ENCODE measurements around the gene KCNH4.

Gene KCNH4

GRCh38 chr17:42133461-42134041 is 47.4 kb downstream of the KCNH4 start (continued):
- no peak for TF ChIP-seq INSM2 (tag by site-specific recombination; IDR thresholded peaks at IDR 0.05)
- TF ChIP-seq ZBTB8A (tag by site-specific recombination; IDR thresholded peaks at IDR 0.05), result no peak
- TF ChIP-seq ZNF146 (tag by site-specific recombination; IDR thresholded peaks at IDR 0.05), result no peak
- TF ChIP-seq, protein P1, sequence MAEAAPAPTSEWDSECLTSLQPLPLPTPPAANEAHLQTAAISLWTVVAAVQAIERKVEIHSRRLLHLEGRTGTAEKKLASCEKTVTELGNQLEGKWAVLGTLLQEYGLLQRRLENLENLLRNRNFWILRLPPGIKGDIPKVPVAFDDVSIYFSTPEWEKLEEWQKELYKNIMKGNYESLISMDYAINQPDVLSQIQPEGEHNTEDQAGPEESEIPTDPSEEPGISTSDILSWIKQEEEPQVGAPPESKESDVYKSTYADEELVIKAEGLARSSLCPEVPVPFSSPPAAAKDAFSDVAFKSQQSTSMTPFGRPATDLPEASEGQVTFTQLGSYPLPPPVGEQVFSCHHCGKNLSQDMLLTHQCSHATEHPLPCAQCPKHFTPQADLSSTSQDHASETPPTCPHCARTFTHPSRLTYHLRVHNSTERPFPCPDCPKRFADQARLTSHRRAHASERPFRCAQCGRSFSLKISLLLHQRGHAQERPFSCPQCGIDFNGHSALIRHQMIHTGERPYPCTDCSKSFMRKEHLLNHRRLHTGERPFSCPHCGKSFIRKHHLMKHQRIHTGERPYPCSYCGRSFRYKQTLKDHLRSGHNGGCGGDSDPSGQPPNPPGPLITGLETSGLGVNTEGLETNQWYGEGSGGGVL (tag by site-specific recombination; IDR thresholded peaks at IDR 0.05), result no peak
- TF ChIP-seq KLF9 (tag by site-specific recombination; IDR thresholded peaks at IDR 0.05; ENCODE audit: low read depth), result peak; percentile 49; the same call in 1 of the 2 replicates
- no peak for TF ChIP-seq ZNF140 (tag by site-specific recombination; IDR thresholded peaks at IDR 0.05)
- no peak for TF ChIP-seq ZNF704 (tag by site-specific recombination; IDR thresholded peaks at IDR 0.05)
- TF ChIP-seq TCF7L2 (IDR thresholded peaks at IDR 0.05; ENCODE audit: borderline replicate concordance, low read depth, low read length), result no peak
- no peak for TF ChIP-seq ZBTB48 (tag by site-specific recombination; IDR thresholded peaks at IDR 0.05)
- TF ChIP-seq, protein P2, sequence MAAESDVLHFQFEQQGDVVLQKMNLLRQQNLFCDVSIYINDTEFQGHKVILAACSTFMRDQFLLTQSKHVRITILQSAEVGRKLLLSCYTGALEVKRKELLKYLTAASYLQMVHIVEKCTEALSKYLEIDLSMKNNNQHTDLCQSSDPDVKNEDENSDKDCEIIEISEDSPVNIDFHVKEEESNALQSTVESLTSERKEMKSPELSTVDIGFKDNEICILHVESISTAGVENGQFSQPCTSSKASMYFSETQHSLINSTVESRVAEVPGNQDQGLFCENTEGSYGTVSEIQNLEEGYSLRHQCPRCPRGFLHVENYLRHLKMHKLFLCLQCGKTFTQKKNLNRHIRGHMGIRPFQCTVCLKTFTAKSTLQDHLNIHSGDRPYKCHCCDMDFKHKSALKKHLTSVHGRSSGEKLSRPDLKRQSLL (tag by site-specific recombination; IDR thresholded peaks at IDR 0.05), result no peak
- TF ChIP-seq, protein P3, sequence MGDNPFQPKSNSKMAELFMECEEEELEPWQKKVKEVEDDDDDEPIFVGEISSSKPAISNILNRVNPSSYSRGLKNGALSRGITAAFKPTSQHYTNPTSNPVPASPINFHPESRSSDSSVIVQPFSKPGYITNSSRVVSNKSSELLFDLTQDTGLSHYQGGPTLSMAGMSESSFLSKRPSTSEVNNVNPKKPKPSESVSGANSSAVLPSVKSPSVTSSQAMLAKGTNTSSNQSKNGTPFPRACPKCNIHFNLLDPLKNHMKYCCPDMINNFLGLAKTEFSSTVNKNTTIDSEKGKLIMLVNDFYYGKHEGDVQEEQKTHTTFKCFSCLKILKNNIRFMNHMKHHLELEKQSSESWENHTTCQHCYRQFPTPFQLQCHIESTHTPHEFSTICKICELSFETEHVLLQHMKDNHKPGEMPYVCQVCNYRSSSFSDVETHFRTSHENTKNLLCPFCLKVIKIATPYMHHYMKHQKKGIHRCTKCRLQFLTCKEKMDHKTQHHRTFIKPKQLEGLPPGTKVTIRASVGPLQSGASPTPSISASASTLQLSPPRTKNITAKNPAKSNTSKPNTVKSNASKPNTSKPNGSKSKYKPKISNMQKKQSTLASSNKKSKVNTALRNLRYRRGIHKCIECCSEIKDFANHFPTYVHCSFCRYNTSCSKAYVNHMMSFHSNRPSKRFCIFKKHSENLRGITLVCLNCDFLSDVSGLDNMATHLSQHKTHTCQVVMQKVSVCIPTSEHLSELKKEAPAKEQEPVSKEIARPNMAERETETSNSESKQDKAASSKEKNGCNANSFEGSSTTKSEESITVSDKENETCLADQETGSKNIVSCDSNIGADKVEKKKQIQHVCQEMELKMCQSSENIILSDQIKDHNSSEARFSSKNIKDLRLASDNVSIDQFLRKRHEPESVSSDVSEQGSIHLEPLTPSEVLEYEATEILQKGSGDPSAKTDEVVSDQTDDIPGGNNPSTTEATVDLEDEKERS (tag by site-specific recombination; IDR thresholded peaks at IDR 0.05), result no peak
- no peak for TF ChIP-seq SP3 (tag by site-specific recombination; IDR thresholded peaks at IDR 0.05)
- TF ChIP-seq SP7 (tag by site-specific recombination; IDR thresholded peaks at IDR 0.05), result peak; percentile 33; the same call in 1 of the 2 replicates
- peak; percentile 70; the same call in 1 of the 2 replicates for TF ChIP-seq ZBTB17 (tag by site-specific recombination; IDR thresholded peaks at IDR 0.05)
- TF ChIP-seq ZNF394 (tag by site-specific recombination; IDR thresholded peaks at IDR 0.05; ENCODE audit: borderline replicate concordance), result 0 out of 2 replicates have a peak, but pooled peaks have one; percentile 22
- peak; percentile 83 for TF ChIP-seq PRDM1 (tag by site-specific recombination; IDR thresholded peaks at IDR 0.05)
- no peak for TF ChIP-seq ZNF114 (tag by site-specific recombination; IDR thresholded peaks at IDR 0.05)
- TF ChIP-seq, protein P4, sequence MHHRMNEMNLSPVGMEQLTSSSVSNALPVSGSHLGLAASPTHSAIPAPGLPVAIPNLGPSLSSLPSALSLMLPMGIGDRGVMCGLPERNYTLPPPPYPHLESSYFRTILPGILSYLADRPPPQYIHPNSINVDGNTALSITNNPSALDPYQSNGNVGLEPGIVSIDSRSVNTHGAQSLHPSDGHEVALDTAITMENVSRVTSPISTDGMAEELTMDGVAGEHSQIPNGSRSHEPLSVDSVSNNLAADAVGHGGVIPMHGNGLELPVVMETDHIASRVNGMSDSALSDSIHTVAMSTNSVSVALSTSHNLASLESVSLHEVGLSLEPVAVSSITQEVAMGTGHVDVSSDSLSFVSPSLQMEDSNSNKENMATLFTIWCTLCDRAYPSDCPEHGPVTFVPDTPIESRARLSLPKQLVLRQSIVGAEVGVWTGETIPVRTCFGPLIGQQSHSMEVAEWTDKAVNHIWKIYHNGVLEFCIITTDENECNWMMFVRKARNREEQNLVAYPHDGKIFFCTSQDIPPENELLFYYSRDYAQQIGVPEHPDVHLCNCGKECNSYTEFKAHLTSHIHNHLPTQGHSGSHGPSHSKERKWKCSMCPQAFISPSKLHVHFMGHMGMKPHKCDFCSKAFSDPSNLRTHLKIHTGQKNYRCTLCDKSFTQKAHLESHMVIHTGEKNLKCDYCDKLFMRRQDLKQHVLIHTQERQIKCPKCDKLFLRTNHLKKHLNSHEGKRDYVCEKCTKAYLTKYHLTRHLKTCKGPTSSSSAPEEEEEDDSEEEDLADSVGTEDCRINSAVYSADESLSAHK (tag by site-specific recombination; IDR thresholded peaks at IDR 0.05), result peak; percentile 29; the same call in 1 of the 2 replicates
- no peak for TF ChIP-seq ZNF561 (tag by site-specific recombination; IDR thresholded peaks at IDR 0.05; ENCODE audit: borderline replicate concordance)
- TF ChIP-seq ZNF169 (tag by site-specific recombination; IDR thresholded peaks at IDR 0.05), result no peak
- TF ChIP-seq SALL2 (tag by site-specific recombination; IDR thresholded peaks at IDR 0.05; ENCODE audit: borderline replicate concordance), result no peak
- peak; percentile 40; the same call in 1 of the 2 replicates for TF ChIP-seq ZNF366 (tag by site-specific recombination; conservative IDR thresholded peaks at IDR 0.05)
- TF ChIP-seq ZBTB20 (tag by site-specific recombination; IDR thresholded peaks at IDR 0.05), result no peak
- TF ChIP-seq KLF16 (tag by site-specific recombination; IDR thresholded peaks at IDR 0.05), result no peak
- TF ChIP-seq ZNF768 (tag by site-specific recombination; IDR thresholded peaks at IDR 0.05), result no peak
- no peak for TF ChIP-seq ZNF571 (tag by site-specific recombination; IDR thresholded peaks at IDR 0.05)
